GM21367 (cell line): Measurements from ENCODE around the gene NYAP2.

Experiments used
- ATAC-seq: cut with Tn5 transposase; IDR thresholded peaks from one replicate; pipeline ENCODE4 v1.9.1; 2021; ENCODE audit not compliant: unreplicated experiment

The NYAP2 gene

DNA sequence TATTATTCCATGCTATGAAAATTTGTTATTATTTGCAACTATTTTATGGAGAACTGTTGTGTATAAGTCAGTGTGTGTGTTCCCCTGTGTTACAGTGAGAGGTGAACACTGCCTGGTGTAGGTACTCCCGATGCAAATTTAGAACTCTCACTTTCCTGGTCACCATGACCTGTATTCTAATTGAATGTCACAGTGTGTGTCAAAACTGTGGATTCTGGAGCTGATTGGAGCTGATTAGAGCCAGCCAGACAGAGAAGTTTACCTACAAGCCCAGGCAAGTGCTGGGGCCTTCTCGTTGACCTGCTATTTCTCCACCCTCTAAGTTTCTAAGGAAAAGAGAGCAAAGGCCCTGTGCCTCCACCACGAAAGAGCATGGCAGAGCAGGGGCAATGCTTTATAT lies 216.0 kb downstream of the NYAP2 start:
- no peak for ATAC-seq

DNA sequence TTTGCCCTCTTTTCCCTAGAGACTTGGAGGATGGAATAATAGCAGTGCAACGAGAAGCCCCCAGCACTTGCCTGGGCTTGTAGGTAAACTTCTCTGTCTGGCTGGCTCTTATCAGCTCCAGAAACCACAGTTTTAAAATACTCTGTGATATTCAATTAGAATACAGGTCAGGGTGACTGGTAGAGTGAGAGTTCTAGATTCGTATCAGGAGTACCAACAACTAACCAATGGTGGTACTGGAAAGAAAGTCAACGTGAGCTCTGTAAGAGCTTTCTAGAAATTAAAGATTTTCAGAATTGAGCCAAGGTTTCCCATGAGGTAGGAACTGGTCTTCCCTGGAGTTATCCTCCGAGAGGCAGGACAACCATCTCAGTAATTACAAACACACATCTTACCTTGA lies 216.9 kb downstream of the NYAP2 start:
- no peak for ATAC-seq

DNA sequence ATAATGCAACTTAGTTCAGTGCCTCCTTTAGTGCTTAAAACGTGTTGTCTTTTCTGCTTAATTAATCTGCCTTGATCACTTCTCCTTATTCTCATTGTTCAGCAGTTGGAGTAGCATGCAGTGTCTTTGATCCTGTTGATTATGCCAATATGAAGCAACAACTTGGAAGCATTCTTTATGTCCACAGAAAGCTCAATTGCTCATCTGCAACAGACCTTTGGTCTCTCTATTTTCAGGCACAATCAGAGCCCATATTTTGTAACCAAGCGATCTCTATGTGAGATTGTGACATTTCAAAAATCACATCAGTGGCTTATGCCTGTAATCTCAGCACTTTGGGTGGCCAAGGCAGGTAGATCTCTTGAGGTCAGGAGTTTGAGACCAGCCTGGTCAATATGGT lies 217.3 kb downstream of the NYAP2 start:
- no peak for ATAC-seq

DNA sequence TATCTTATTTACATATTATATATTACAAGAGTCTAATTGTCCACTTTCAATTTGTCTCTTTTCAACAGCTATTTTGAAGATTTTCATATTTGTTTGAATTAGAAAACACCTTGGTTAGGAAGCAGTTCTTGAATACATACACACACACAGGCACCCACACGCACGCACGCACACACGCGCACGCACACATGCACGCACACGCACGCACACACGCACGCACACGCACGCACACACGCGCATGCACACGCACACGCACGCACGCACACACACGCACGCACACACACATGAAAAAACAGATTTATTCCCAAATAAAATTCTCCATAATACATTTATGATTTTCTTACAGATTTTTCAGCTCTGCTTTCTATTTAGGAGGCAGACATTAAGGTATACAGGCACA lies 220.7 kb downstream of the NYAP2 start:
- no peak for ATAC-seq

DNA sequence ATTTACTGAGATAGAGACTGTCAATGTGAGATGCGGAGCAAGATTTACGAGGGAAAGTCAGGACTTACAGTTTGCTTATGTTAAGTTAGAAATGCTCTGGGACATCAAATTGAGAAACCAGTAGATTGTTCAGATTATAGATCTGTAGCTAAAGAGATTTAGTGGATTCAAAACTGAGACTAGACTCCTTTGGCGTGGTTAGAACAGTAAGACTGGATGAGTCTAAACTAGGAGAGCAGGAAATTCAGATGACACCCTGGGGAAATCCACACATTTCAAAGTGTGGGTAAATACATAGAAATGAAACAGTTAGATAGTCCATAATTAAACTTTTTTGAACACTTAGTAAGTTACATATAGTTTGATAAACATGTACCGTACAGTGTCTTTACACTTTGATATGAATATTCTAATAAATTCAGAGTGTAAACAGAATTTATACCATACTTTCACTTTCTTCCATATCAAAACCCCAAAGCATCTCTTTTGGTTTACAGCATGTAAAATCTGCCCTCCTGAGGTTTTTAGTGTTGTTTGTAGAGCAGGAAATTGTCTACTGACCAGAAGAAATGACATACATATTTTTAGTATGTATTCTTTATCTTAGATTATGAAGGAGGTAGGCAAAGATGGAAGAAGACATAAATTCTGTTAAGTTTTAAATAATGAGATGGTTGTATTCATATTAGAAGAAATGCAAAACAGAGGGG lies 231.5 kb downstream of the NYAP2 start:
- no peak for ATAC-seq

DNA sequence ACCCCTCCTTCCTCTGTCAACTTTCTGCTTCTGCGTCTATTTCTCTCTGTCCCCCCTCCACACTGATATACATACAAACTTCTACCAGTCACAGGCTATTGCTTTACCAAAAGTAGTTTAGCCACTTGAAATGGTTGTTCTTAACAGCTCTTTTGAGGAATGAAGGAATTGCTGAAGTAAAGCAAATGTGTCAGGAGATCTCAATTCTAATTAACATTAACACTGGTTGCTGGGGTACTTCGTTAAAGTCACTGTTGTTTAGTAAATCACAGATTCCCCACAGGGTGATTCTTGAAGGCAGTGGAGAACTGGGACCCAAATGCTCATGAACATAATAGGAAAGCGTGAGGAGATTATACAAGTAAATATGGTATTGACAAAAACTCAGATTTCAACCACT lies 232.8 kb downstream of the NYAP2 start:
- ATAC-seq = no peak

DNA sequence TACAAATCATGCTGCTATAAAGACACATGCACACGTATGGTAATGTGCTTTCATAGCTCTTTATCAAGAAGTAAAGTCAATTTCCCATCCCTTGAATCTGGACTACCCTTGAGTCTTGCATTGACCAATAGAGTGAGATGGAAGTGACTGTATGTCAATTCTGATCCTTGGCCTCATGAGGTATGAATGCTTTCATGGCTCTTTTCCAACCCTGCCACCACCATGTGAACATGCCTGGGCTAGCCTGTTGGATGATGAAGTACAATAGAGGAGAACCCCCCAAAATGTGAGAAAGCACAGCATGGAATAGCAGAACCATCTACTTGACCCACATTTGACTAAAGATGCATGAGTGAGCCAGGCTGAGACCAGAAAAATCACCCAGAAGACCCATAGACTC lies 237.0 kb downstream of the NYAP2 start:
- no peak for ATAC-seq

DNA sequence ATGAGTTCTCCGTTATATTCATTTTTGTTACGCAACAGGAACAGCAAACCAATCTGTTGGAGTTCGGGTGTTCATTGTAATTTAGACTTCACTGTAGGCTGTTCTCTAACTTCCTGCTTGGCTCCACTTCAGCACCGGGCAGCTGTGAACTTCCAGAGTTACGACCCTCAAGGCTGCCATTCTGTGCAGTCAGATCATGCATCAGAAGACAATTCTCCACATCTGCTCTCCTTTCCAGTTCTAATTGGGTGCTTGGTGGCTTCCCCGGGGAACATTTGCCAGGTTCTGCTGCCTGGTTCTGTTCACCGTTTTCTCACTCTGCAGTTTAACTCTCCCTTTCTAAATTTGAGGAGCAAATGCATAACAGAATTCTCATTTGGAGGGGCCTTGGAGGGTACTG lies 237.7 kb downstream of the NYAP2 start:
- ATAC-seq = no peak

DNA sequence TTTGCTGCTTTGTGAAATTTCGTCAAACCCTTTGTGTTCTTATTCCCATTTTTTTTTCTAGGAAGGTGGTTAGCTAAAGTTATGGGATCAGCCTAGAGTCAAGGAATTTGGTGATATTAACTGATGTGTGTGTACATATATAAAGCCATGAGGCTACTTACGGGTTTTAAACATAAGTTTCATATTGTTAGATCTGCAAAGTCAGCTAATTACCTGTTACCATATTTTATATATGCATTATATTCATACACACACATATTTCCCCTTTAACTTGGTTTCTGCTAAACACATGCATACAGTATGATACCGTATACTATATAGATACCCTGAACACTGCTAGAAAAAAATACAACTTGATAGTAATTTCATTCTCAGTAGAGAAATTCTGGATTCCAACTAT lies 241.0 kb downstream of the NYAP2 start:
- no peak for ATAC-seq

DNA sequence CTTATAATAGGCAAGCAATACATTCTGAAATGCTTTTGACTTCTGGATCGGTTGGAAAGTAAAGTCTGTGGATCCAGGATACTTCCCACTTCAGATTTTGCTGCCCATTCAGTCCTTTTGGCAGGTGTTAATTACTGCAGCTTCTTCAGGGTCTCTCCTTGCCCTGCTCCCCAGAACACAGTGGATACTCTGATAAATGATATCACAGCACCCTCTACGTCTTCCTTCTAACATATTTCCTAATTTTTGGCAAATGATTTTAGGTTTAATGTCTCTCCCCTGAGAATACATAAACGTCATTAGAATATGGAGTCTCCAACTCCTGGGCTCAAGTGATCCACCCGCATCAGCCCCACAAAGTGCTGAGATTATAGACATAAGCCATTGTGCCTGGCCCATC lies 249.8 kb downstream of the NYAP2 start:
- no peak for ATAC-seq

DNA sequence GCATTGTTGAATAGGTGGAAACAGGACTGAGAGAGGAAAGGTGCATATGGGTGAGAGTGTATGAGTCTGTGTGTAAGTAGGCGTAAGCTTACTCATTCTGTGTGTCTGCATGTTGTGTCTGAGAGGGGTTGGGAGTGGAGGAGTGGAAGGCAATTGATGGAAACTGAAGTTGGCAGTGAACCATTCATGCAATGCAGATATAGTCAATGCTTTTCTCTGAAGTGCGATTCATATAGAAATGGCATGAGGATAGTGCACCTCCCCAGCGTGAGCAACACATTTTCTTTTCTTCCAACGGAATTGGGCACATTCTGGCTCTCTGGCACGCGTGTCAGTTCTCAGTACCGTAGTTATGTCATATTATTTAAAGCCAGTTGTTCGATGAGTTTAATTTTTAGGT lies 250.5 kb downstream of the NYAP2 start:
- no peak for ATAC-seq

DNA sequence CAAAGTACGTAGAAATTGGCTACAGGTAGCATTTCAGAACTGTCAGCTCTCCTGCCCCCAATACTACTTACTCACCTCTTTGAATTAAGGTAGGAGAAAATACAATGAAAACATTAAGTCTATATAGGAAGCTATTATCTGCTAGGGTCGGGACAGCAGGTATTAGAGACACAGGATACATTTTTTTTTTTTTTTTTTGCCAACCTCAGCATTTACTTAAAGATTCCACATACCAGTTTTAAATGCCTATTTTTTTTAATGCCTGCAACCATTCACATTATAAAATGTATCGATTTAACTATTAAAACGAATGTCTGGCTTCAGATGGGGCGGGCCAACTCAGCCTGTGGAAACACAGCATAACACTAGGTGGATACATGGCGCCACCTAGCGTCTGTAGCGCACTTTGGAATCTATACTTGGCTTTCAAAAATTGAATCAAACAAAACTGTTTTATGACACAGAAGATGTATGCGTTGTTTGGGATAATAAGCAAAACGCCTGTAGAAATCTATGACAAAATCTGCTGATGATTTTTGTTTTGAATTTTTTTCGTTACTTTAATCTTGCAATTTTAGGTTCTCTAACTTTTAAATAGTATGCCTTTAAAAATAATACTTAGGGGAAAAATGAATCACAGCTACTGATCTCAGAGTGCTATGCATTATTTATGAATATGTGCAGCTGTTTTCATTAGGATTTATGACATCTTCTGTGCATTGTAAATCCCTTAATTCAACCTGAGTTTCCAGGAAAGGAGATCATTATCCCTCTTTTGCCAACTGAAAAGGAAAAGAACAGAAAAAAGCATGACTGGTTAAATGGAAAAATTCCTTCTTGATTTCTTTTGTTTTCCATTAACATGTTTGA lies 261.0 kb downstream of the NYAP2 start:
- peak; percentile 76 for ATAC-seq

DNA sequence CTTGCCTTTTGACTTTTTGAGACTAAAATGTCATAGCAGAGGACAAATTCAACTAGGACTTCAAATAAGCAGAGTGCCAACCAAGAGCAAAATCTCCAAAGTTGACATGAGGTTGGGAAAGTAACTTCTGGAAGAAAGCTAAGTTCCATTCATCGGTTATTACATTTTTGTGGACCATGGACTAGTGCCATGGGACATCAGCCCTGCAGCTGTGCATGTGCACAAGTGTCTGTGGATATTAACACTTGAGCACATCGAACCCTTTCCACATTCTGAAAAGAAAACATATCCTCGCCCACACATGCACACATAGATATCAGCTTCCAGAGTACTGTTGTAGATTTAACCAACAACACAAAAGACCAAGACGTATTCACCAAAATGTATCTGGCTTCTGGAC lies 262.6 kb downstream of the NYAP2 start:
- no peak for ATAC-seq

DNA sequence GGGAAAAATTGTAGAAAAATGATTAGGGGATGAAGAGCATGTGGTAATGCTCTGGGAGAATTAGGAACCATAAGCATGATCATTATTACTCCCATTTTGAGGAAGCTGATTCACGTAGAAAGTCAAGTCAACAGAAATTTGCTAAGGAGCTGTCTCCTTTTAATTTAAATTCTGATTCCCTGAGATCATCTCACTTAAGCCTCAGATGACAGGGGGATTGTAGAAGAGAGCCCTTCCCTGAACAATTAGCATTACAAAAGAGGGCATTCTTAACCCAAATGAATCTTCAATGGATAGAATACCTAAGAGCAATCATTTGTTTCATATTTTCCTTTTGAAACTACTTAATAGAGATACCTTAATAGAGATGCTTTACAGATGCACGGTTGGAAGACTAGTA lies 267.9 kb downstream of the NYAP2 start:
- ATAC-seq = no peak

DNA sequence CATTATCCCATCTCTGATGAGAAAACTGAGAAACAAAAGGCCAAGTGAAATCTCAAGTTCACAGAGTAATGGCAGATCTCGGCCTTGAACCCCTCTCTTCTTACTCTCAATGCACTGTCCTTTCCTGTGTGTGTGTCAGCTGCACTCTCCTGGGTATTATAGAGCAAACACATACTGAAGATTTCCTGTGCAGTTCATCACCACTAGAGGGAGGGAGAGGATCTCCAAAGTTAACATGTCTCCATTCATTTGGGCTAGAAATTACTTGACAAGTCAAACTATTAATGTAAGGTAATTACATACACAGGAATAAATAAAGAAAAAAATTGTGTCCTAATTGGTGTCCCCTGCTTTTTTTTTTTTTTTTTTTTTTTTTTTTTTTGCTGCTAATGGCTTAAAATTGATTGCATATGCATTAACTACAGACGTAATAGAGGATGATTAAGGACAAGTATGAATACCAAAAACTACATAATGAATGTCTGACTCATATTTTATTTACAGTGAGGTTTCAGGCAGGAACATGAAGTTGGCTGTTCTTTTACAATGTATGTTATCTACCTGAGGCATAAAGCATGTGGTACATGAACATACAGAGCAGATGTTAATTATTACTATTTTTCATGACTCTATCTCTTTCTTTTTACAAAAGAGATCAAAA lies 269.2 kb downstream of the NYAP2 start:
- peak; percentile 90 for ATAC-seq

DNA sequence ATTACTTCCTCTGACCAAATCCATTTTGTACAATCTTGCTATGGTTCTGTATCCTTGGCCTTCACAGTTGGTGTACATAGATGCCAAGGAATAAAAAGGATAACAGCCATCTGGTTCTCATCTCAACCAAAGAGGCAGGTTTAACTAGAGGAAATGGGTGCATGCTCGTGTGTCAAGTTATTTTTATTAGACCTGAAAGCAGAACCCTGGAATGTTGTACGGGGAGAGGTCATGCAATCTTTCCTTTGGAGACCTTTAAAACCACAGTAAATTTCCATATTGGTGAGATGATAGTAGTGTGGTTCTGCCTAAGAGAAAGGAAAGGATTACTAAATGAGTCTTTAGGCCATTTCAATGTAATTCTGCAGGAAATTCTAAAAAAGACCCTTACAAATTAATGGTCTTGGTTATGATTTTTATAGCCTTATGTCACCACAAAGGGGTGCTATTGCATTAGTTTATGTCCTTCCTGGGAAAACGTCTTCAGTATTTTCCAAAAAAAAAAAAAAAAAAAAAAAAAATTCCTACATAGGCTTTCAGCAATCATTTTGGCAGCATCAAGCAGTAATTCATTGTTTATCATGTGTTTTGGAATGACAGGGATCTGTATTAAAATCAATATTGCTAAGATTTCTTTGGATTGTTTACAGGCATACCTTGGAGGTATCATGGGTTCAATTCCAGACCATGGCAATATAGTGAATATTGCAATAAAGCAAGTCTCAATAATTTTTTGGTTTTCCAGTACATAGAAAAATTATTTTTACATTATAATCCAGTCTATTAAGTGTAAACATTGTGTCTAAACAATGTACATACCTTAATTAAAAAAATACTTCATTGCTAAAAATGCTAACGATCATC lies 270.8 kb downstream of the NYAP2 start:
- ATAC-seq = no peak

DNA sequence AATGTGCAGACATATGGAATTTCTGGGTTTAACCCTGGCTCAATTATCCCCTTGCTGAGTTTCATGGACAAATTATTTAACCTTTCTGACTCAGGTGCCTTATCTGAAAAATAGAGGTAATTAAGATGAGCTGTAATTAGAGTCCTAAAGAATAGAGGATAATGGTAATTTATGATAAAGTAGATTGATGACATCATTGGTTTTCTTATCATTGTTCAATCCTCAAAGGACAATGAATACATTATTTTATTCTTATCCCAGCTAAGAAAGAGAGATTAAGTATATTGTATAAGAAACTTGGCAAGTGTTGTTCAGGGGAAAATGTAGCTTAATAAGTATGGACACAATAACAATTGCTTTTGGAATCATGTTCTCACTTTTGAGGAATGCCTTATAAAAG lies 279.3 kb downstream of the NYAP2 start:
- ATAC-seq = no peak

DNA sequence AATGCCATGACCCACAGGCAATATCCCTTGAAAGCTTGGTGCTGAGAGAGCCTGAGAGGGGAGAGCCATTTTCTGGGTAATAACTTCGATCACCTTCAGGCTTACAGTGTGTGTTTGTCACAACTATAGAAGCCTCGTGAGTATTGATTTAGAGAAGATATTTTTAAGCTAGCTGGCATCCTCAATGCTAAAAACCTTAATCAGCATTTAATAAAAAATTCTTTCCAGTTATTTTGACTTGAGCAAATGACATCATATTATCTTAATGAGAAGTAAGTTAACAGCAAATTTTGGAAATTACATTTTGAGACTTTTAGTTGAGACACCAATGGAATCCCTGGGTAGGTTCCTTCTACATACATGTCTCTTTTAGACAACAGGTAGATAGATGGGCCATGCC lies 283.7 kb downstream of the NYAP2 start:
- no peak for ATAC-seq

DNA sequence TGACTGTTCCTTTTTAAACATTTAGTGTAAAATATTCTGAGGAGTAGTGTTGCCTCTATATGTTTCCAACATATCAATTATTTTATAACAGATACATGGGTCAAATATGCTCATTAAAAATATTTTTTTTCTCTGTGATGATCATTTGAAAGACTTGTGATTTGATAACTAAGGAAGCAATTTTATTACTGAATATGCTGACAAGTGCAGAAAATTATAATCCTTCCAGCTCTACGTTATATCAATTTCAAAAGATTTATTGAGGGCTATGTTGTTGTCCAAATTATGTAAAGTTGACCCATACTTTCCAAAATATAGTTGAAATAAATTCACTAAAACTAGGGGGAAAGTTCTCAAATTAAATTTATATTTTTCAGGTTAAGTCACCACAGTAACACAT lies 290.6 kb downstream of the NYAP2 start:
- no peak for ATAC-seq

DNA sequence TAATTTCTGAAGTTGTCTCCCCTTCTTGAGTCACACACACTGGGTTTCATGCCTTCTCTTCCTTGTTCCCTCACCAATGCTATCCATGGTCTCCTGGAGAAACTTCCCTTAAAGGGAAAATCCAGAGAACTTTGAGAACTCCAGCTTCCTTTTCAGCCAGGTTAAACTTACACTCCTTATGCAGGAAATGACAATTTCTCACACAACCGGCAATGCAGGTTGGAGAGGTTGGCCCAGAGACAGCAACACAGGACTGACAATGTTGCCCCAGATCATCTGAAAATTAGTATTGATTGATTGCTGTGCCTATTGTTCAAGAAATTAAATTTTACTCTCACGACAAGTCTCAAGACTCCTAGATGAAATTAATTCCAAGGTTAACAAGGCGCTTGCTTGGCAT lies 292.2 kb downstream of the NYAP2 start:
- ATAC-seq = no peak

DNA sequence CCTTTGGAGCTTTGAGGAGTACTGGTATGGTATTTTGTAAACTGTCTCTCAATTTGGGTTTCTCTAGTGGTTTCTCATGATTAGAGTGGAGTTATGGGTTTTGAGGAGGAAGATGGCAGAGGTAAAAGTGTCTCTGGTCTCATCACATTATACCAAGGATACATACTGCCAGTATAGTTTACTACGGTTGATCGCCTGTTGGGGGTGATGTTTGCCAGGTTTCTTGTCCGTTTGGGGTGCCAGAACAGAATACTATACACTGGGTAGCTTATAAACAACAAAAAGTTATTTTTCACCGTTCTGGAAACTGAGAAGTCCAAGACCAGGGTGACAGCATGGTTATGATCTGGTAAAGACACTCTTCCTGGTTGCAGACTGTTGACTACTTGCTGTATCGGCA lies 293.7 kb downstream of the NYAP2 start:
- ATAC-seq = no peak
